ENCODE results near the gene RPS16. TPM values are rescaled to one million over a fixed set of nuclear protein-coding genes. Genes with fewer than 3 reads are reported as not detected.

RPS16 gene
- total RNA-seq, 1 experiment from 2014 or later: 66.0 TPM

DNA sequence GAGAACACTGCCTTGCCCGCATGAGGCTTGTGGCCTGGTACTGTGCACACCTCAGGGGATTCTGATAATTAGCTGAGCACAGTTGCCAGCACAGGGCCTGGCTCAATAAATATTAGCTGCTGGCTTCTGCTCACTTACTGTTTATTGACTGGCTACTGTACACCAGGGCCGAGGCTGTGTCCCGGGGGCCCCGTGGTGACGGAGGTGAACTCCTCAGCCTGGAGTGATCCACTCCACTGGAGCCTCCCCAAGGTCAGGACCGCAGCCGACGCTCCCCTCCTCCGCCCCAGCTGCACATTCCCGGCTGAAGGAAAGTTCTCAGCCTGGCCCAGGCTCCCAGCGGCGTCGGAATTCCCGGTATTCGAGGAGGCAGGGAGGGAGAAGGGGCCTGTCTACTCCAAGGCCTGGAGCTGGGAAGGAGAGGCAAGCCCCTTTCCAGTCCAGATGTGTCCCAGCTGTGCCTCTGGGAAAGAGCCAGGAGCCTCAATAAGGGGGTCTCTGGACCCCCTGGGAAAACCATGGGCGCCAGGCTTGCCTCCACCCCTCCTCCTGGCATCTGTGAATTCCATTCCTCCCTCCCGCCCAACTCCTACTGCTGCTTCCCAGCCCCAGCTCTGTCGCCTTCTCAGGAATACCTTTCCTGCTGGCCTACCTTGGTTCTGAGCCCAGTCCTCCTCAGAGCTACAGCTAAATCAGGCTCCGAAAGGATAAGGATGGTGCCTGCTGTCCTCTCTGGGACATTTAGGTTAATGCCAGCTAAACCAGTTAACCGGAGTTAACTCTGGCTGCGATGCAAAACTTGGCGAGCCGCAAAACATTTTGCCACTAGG lies 7.3 kb downstream of the RPS16 start:
- no peak for DNase-seq (ENCODE audit: low read depth, low spot score)
- in situ Hi-C loops (cut with HindIII; ENCODE audit: low pct_unique_long_range_greater_than_20kb, low sequenced_read_pairs): no loop called here

DNA sequence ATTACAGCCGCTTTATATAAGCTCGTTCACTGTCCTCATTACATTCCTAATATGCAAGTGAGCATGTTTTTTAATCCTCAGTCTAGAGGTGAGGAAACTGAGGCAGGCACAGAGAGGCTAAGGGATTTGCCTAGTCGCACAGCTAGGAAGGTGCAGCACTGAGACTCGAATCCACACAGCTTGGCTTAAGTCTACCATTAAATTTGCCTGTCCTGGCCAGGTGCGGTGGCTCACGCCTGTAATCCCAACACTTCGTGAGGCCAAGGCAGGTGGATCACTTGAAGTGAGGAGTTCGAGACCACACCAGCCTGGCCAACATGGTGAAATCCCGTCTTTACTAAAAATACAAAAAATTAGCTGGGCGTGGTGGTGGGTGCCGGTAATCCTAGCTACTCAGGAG lies 8.0 kb downstream of the RPS16 start:
- in situ Hi-C loops (cut with HindIII; ENCODE audit: low pct_unique_long_range_greater_than_20kb, low sequenced_read_pairs): no loop called here
- no peak for DNase-seq (ENCODE audit: low read depth, low spot score)

DNA sequence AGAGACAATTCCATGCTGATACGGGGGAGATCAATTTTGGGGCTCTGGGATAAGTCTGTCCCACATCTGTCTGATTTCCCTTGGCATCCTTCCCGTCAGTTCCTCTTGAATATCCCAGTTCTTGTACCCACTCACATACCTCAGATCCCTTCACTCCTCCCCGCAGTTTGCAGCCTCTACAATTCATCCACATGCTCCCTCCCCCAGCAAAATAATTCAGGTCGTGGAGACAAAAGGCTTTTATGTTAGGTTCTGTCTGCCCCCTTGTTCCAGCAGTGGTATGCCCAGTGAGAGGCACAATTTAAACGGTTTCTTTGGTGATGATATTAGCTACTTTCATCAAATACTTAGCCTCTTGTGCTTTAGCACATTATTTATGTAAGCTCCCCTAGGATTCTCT lies 9.6 kb downstream of the RPS16 start:
- peak; percentile 79 for DNase-seq (ENCODE audit: low read depth, low spot score)
- in situ Hi-C loops (cut with HindIII; ENCODE audit: low pct_unique_long_range_greater_than_20kb, low sequenced_read_pairs): no loop called here

DNA sequence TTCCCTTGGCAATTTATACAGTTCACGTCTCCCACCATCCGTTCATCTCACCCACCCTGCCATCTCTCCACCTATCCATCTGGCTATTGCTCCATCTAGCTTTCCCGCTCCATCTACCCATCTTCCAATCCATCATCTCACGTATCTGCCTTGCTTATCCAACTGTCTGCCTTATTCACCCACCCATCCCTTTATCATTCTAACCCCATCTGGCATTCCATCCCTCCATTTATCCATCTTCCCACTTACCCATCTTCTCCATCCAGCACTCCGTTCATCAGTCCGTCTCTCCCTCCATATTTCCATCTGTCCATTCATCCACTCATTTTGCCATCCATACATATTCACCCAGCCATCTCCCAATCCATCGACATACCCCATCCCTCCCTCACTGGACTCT lies 10.0 kb downstream of the RPS16 start:
- no peak for DNase-seq (ENCODE audit: low read depth, low spot score)
- in situ Hi-C loops (cut with HindIII; ENCODE audit: low pct_unique_long_range_greater_than_20kb, low sequenced_read_pairs): no loop called here

GRCh38 chr19:39424934-39425333 lies 10.8 kb downstream of the RPS16 start:
- in situ Hi-C loops (cut with HindIII; ENCODE audit: low pct_unique_long_range_greater_than_20kb, low sequenced_read_pairs): no loop called here
- DNase-seq (ENCODE audit: low read depth, low spot score): no peak

GRCh38 chr19:39423258-39424086 lies 12.3 kb downstream of the RPS16 start:
- in situ Hi-C loops (cut with HindIII; ENCODE audit: low pct_unique_long_range_greater_than_20kb, low sequenced_read_pairs): no loop called here
- no peak for DNase-seq (ENCODE audit: low read depth, low spot score)

DNA sequence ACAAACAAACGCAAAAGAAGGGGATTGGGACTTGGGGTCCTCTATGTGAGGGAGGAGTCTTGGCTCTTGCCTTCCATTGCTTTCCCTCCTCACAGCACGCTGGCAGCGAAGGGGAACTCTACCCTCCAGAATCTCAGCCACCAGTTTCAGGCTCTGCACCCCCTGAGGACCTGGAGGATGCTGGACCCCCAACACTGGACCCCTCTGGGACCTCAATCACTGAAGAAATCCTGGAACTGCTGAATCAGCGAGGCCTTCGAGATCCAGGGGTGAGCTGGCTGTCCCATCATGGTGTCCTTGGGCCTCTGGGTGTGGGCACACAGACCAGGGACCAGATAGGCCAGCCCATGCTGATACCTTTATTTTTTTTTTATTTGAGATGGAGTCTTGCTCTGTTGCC lies 13.7 kb downstream of the RPS16 start:
- in situ Hi-C loops (cut with HindIII; ENCODE audit: low pct_unique_long_range_greater_than_20kb, low sequenced_read_pairs): no loop called here
- DNase-seq (ENCODE audit: low read depth, low spot score): no peak

DNA sequence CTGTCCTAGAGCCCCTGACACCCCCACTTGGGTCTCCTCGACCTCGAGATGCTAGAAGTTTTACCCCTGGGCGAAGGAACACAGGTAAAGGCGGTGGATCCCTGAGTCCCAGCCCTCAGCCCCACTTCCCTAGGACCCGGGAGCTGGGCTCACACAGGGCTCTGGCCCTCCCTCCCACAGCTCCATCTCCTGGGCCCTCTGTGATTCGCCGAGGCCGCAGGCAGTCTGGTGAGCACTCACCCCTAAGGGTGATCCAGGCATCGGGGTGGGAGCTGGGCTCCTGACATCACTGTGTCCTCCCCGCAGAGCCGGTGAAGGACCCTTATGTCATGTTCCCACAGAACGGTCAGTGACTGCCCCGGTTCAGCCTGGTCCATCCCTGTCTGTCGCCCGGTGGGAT lies 15.0 kb downstream of the RPS16 start:
- in situ Hi-C loops (cut with HindIII; ENCODE audit: low pct_unique_long_range_greater_than_20kb, low sequenced_read_pairs): no loop called here
- DNase-seq (ENCODE audit: low read depth, low spot score): no peak

DNA sequence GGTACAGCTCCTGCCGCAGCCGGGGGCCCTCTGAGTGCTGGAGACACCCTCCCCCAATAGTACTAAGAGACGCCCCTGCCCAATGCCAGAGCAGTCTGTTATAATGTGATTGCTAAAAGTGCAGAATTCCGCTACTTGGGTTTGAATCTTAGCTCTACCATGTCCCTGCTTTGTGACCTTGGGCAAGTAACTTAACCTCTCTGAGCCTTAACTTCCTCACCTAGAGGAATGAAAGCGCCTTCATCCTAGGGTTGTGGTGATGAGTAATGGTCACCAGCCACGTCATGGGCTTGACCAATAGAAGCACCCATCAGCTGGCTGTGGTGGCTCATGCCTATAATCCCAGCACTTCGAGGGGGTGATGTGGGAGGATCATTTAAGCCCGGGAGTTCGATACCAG lies 16.7 kb downstream of the RPS16 start:
- no peak for DNase-seq (ENCODE audit: low read depth, low spot score)
- in situ Hi-C loops (cut with HindIII; ENCODE audit: low pct_unique_long_range_greater_than_20kb, low sequenced_read_pairs): no loop called here

DNA sequence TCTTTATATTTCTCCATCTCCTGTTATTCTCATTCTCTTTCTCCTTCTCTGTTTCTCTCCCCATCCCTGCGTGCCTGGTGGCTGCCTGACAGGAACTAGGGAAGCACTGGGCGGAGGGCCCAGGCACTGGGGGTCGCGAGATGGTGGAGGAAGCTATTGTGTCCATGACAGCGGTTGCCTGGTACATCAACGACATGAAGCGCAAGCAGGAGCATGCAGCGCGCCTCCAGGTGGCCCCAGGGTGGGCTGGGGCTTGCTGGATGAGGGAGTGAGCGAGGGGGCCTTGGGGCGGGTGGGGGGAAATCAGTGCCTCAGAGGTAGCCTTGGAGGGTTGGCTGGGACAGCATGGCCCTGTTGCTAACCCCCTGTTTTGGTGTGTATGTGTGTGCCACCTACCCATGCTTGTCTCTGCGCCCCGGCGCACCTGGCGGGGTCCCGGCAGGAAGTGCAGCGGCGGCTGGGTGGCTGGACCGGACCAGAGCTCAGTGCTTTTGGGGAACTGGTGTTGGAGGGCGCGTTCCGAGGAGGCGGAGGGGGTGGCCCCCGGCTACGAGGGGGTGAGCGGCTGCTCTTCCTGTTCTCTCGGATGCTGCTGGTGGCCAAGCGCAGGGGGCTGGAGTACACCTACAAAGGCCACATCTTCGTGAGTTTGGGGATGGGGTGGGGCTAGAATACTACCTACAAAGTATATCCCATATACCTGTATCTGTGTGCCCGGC lies 18.1 kb downstream of the RPS16 start:
- DNase-seq (ENCODE audit: low read depth, low spot score): no peak
- in situ Hi-C loops (cut with HindIII; ENCODE audit: low pct_unique_long_range_greater_than_20kb, low sequenced_read_pairs): no loop called here

- in situ Hi-C loops (cut with HindIII; ENCODE audit: low pct_unique_long_range_greater_than_20kb, low sequenced_read_pairs): no loop called here
- no peak for DNase-seq (ENCODE audit: low read depth, low spot score)
Measured at GRCh38 chr19:39416152-39417120, 19.3 kb downstream of the RPS16 start.

DNA sequence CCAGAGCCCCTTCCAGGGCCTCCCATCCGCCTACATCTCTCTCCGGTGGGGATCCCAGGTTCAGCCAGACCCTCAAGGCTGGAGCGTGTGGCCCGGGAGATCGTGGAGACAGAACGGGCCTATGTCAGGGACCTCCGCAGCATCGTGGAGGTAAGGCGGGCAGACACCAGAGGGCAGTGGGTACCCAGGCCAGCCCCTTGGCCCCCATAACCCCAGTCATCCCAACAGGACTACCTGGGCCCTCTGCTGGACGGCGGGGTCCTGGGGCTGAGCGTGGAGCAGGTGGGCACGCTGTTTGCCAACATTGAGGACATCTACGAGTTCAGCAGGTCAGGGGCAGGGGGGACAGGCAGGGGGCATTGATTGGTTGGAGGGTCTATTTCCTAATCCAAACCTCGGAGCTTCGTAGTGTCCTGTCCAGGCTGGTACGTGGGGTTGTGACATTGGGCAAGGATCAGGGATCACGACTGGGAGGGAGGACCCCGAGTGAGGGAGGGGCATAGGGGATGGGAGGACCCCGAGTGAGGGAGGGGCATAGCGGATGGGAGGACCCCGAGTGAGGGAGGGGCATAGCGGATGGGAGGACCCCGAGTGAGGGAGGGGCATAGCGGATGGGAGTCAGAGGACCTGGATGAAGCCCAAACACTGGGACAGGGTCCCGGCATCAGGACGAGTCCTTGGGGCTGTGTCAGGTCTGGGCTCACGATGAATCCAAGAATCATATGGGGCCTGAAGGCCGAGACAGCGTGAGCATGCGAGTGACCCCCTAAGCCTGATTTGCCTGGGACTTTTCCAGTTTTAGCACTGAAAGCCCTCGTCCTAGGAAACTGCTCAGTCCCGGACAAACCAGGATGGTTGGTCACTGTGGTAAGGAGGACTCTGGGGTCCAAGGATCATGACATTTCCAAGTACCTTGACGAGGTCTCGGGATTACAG lies 20.4 kb downstream of the RPS16 start:
- no peak for DNase-seq (ENCODE audit: low read depth, low spot score)
- in situ Hi-C loops (cut with HindIII; ENCODE audit: low pct_unique_long_range_greater_than_20kb, low sequenced_read_pairs): no loop called here

- DNase-seq (ENCODE audit: low read depth, low spot score): no peak
- in situ Hi-C loops (cut with HindIII; ENCODE audit: low pct_unique_long_range_greater_than_20kb, low sequenced_read_pairs): no loop called here
Measured at GRCh38 chr19:39413911-39414608, 21.7 kb downstream of the RPS16 start.

DNA sequence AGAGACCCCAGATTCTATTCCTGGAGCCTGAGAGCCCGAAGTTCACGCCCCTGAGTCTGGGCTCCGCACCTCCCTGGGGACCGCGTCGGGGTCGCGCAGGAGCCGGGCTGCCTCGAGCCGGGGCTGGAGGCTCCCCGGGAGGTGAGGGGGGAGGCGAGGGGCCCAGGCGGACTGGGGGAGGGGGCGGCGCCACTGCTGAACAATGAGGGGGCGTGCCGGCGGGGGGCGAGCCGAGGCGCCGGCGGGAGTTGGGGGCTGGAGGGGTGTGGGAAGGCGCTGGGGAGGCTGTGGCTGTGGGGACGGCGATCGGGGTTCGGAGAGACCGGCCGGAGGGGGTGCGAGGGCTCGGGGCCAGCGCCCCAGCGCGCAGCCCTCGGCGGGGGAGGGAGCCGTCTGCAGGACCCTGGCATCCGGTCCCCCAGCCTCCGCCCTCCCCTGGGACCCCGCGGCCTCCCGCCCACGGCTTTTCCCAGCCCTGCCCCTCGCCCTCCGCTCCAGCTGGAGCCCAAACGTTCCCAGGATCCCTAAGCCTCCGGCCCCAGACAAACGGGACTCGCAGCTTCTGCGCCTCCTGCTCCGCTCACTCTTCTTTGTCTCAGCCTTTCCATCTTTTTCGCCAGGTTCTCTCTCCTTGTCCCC lies 22.4 kb downstream of the RPS16 start:
- in situ Hi-C loops (cut with HindIII; ENCODE audit: low pct_unique_long_range_greater_than_20kb, low sequenced_read_pairs): no loop called here
- DNase-seq (ENCODE audit: low read depth, low spot score): no peak

GRCh38 chr19:39412867-39413271 lies 22.9 kb downstream of the RPS16 start:
- in situ Hi-C loops (cut with HindIII; ENCODE audit: low pct_unique_long_range_greater_than_20kb, low sequenced_read_pairs): no loop called here
- DNase-seq (ENCODE audit: low read depth, low spot score): no peak
